ENCODE measurements around the gene UBE2G2.

The UBE2G2 gene

GRCh38 chr21:44730028-44730395, 71.6 kb downstream of the UBE2G2 start:
- Histone ChIP-seq H3K4me3 (ENCODE audit: low read depth in 1 of 2, low read length in 2 of 2) (no peak overlapping the region), H3K4me1 (ENCODE audit: insufficient read depth, low read length) (no peaks in the 10 kb centered on the region), H3K4me2 (ENCODE audit: insufficient read depth, low read length) (no peak overlapping the region), H4K20me1 (ENCODE audit: insufficient read depth, low read length) (no peaks in the 10 kb centered on the region), H3K27ac (ENCODE audit: low read length) (no peak overlapping the region), H3K36me3 (ENCODE audit: insufficient read depth, low read length) (no peaks in the 10 kb centered on the region), H2AFZ (ENCODE audit: low read depth, low read length) (no peak overlapping the region), H3K79me2 (ENCODE audit: insufficient read depth, low read length) (no peaks in the 10 kb centered on the region), H3K27me3 (ENCODE audit: insufficient read depth, low read length, poor library complexity) (peaks cover 4% of the 10 kb centered on the region), H3K9me3 (ENCODE audit: insufficient read depth, low read length, severe bottlenecking) (no peaks in the 10 kb centered on the region), H3K9ac (ENCODE audit: low read depth, low read length) (no peak overlapping the region)
- DNase-seq = no peak
- ATAC-seq (ENCODE audit: insufficient read depth, low read depth) = no peak
- TF ChIP-seq EZH2 (IDR thresholded peaks at IDR 0.05; ENCODE audit: borderline replicate concordance, low read depth, low read length, severe bottlenecking) = no peak
- TF ChIP-seq, protein P1, sequence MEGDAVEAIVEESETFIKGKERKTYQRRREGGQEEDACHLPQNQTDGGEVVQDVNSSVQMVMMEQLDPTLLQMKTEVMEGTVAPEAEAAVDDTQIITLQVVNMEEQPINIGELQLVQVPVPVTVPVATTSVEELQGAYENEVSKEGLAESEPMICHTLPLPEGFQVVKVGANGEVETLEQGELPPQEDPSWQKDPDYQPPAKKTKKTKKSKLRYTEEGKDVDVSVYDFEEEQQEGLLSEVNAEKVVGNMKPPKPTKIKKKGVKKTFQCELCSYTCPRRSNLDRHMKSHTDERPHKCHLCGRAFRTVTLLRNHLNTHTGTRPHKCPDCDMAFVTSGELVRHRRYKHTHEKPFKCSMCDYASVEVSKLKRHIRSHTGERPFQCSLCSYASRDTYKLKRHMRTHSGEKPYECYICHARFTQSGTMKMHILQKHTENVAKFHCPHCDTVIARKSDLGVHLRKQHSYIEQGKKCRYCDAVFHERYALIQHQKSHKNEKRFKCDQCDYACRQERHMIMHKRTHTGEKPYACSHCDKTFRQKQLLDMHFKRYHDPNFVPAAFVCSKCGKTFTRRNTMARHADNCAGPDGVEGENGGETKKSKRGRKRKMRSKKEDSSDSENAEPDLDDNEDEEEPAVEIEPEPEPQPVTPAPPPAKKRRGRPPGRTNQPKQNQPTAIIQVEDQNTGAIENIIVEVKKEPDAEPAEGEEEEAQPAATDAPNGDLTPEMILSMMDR (IDR thresholded peaks at IDR 0.05; ENCODE audit: borderline replicate concordance, extremely low read depth, low read length, poor library complexity, severe bottlenecking) = no peak

- H3K27ac ChIP-seq (ENCODE audit: low read length) = no peak overlapping the region
- no peak for ATAC-seq (ENCODE audit: insufficient read depth, low read depth)
- peaks cover 4% of the 10 kb centered on the region for H3K27me3 ChIP-seq (ENCODE audit: insufficient read depth, low read length, poor library complexity)
- TF ChIP-seq, protein P1 (IDR thresholded peaks at IDR 0.05; ENCODE audit: borderline replicate concordance, extremely low read depth, low read length, poor library complexity, severe bottlenecking) = no peak
- no peak for TF ChIP-seq EZH2 (IDR thresholded peaks at IDR 0.05; ENCODE audit: borderline replicate concordance, low read depth, low read length, severe bottlenecking)
- no peaks in the 10 kb centered on the region for H3K36me3 ChIP-seq (ENCODE audit: insufficient read depth, low read length)
- no peak overlapping the region for H3K4me3 ChIP-seq (ENCODE audit: low read depth in 1 of 2, low read length in 2 of 2)
- H3K79me2 ChIP-seq (ENCODE audit: insufficient read depth, low read length) = no peaks in the 10 kb centered on the region
- H3K9ac ChIP-seq (ENCODE audit: low read depth, low read length) = no peak overlapping the region
- H3K9me3 ChIP-seq (ENCODE audit: insufficient read depth, low read length, severe bottlenecking) = no peaks in the 10 kb centered on the region
- no peaks in the 10 kb centered on the region for H3K4me1 ChIP-seq (ENCODE audit: insufficient read depth, low read length)
- no peak overlapping the region for H3K4me2 ChIP-seq (ENCODE audit: insufficient read depth, low read length)
- no peak for DNase-seq
- no peak overlapping the region for H2AFZ ChIP-seq (ENCODE audit: low read depth, low read length)
- no peaks in the 10 kb centered on the region for H4K20me1 ChIP-seq (ENCODE audit: insufficient read depth, low read length)
Observed at GRCh38 chr21:44729336-44730027, 72.1 kb downstream of the UBE2G2 start.

GRCh38 chr21:44728716-44729115, 72.9 kb downstream of the UBE2G2 start:
- no peaks in the 10 kb centered on the region for H4K20me1 ChIP-seq (ENCODE audit: insufficient read depth, low read length)
- H3K4me2 ChIP-seq (ENCODE audit: insufficient read depth, low read length) = no peak overlapping the region
- no peak overlapping the region for H3K4me3 ChIP-seq (ENCODE audit: low read depth in 1 of 2, low read length in 2 of 2)
- no peaks in the 10 kb centered on the region for H3K4me1 ChIP-seq (ENCODE audit: insufficient read depth, low read length)
- TF ChIP-seq, protein P1 (IDR thresholded peaks at IDR 0.05; ENCODE audit: borderline replicate concordance, extremely low read depth, low read length, poor library complexity, severe bottlenecking) = no peak
- no peak for TF ChIP-seq EZH2 (IDR thresholded peaks at IDR 0.05; ENCODE audit: borderline replicate concordance, low read depth, low read length, severe bottlenecking)
- no peak overlapping the region for H2AFZ ChIP-seq (ENCODE audit: low read depth, low read length)
- H3K27me3 ChIP-seq (ENCODE audit: insufficient read depth, low read length, poor library complexity) = peaks cover 4% of the 10 kb centered on the region
- DNase-seq (no peak), ATAC-seq (ENCODE audit: insufficient read depth, low read depth) (no peak)
- no peak overlapping the region for H3K27ac ChIP-seq (ENCODE audit: low read length)
- H3K79me2 ChIP-seq (ENCODE audit: insufficient read depth, low read length) = no peaks in the 10 kb centered on the region
- no peaks in the 10 kb centered on the region for H3K36me3 ChIP-seq (ENCODE audit: insufficient read depth, low read length)
- no peak overlapping the region for H3K9ac ChIP-seq (ENCODE audit: low read depth, low read length)
- no peaks in the 10 kb centered on the region for H3K9me3 ChIP-seq (ENCODE audit: insufficient read depth, low read length, severe bottlenecking)
